ENCODE data around the gene PSPH. TPM values are rescaled to one million over a fixed set of nuclear protein-coding genes. Genes with fewer than 3 reads are reported as not detected.
"Not testable (repeated sequence)": the region's sequence is repeated elsewhere in the genome, so short reads cannot be mapped to it uniquely, and the experiment has no call there.

Gene PSPH
- total and polyA plus RNA-seq, 2 donors (not counting 1 experiment from before 2014, with no cell fraction given): 2.0 to 6.2 TPM

DNA sequence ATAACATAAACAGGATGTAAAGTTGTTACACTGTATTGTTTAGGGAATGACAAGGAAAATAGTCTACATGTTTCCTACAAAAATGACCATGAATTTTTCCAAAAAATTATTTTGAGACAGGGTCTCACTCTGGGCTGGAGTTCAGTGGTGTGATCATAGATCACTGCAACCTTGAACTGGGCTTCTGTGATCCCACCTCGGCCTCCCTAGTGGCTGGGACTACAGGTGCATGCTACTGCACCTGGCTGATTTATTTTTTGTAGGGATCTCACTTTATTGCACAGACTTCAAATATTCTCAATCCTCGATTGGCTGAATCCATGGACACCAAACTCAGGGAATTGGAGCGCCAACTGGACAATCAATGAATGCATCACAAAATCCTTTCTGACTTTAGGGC, 48.4 kb upstream of the PSPH start:
- CTCF ChIA-PET: no interaction called here
- no peak overlapping the region for H3K9ac ChIP-seq (ENCODE audit: low read length)
- no peak overlapping the region for H3K27ac ChIP-seq (ENCODE audit: low read length in 2 of 2)
- intact Hi-C loops (cut with micrococcal nuclease): no loop called here
- H3K9me3 Mint-ChIP-seq (ENCODE audit: insufficient read depth): no peaks in the 10 kb centered on the region
- peaks cover under 1% of the 10 kb centered on the region for H3K79me2 ChIP-seq (ENCODE audit: control insufficient read depth, insufficient read depth, low read length)
- no peaks in the 10 kb centered on the region for H3K27me3 Mint-ChIP-seq
- no peak overlapping the region for H3K27ac Mint-ChIP-seq
- H3K4me2 ChIP-seq (replicated peaks; ENCODE audit: low read depth, low read length, poor library complexity, severe bottlenecking): no peak overlapping the region
- POLR2A ChIA-PET: interaction anchor here (0.7 kb wide), 1 partner anchor 135 kb away, joined by 6 read pairs; no protein-coding TSS in a partner anchor
- H2AFZ ChIP-seq (ENCODE audit: insufficient read depth, low read depth, low read length, poor library complexity, severe bottlenecking): no peak overlapping the region
- no peaks in the 10 kb centered on the region for H3K9me3 ChIP-seq (ENCODE audit: control extremely low read depth in 1 of 3, control insufficient read depth in 2 of 3, insufficient read depth in 1 of 3, low read length in 2 of 3)
- TF ChIP-seq, protein P1, sequence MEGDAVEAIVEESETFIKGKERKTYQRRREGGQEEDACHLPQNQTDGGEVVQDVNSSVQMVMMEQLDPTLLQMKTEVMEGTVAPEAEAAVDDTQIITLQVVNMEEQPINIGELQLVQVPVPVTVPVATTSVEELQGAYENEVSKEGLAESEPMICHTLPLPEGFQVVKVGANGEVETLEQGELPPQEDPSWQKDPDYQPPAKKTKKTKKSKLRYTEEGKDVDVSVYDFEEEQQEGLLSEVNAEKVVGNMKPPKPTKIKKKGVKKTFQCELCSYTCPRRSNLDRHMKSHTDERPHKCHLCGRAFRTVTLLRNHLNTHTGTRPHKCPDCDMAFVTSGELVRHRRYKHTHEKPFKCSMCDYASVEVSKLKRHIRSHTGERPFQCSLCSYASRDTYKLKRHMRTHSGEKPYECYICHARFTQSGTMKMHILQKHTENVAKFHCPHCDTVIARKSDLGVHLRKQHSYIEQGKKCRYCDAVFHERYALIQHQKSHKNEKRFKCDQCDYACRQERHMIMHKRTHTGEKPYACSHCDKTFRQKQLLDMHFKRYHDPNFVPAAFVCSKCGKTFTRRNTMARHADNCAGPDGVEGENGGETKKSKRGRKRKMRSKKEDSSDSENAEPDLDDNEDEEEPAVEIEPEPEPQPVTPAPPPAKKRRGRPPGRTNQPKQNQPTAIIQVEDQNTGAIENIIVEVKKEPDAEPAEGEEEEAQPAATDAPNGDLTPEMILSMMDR (IDR thresholded peaks at IDR 0.05): no peak
- TF ChIP-seq EZH2 (IDR thresholded peaks at IDR 0.05; ENCODE audit: borderline replicate concordance, insufficient read depth, low read depth, low read length, poor library complexity, severe bottlenecking): no peak
- peaks cover 18 to 50% of the 10 kb centered on the region in 2 experiments for H3K36me3 ChIP-seq (replicated peaks in 1 of 2; ENCODE audit: control extremely low read depth in 1 of 2, control insufficient read depth in 1 of 2, extremely low read depth in 1 of 2, insufficient read depth in 2 of 2, low read length in 1 of 2)
- no peak overlapping the region for H3K4me3 ChIP-seq (ENCODE audit: control extremely low read depth in 1 of 5, extremely low read depth in 1 of 5, insufficient read depth in 1 of 5, low read depth in 2 of 5, low read length in 4 of 5)
- peaks cover 7% of the 10 kb centered on the region for H3K4me1 Mint-ChIP-seq
- WGBS (ENCODE audit: insufficient coverage): 97% methylated on average over 2 of the region's 3 CpGs
- H4K20me1 ChIP-seq (ENCODE audit: control insufficient read depth, insufficient read depth, low read length, poor library complexity, severe bottlenecking): no peaks in the 10 kb centered on the region
- DNase-seq: no peak
- no peaks in the 10 kb centered on the region for H3K27me3 ChIP-seq (replicated peaks in 1 of 4; ENCODE audit: control extremely low read depth in 1 of 4, control insufficient read depth in 3 of 4, insufficient read depth in 4 of 4, low read length in 3 of 4)
- H3K4me3 Mint-ChIP-seq: no peak overlapping the region
- H3K4me1 ChIP-seq (ENCODE audit: control insufficient read depth in 2 of 2, insufficient read depth in 2 of 2, low read length in 2 of 2): no peaks in the 10 kb centered on the region
- ATAC-seq (ENCODE audit: low read depth): no peak

DNA sequence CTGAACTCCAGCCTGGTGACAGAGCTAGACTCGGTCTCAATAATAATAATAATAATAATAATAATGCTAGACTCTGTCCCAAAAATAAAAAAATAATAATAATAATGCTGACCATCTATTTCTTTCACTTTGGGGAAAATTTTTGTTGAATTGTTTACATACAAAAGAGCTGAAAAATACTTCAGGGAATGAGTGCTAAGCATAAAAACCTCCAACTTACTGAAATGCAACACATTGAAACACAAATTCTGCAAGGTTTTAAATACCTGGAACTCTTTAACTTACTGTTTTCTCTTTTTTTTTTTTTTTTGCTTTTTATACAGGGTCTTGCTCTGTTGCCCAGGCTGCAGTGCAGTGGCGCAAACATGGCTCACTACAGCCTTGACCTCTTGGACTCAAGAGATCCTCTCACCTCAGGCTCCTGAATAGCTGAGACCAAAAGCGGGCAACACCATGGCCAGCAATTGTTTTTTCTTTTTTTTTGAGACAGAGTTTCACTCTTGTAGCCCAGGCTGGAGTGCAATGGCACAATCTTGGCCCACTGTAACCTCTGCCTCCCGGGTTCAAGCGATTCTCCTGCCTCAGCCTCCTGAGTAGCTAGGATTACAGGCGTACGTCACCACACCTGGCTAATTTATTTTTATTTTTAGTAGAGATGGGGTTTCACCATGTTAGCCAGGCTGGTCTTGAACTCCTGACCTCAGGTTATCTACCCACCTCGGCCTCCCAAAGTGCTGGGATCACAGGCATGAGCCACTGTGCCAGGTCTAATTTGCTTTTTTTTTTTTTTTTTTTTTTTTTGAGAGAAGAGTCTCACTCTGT, 47.2 kb upstream of the PSPH start:
- ChIA-PET POLR2A (interaction anchor here (0.7 kb wide), 1 partner anchor 956 kb away, joined by 3 read pairs; no protein-coding TSS in a partner anchor), CTCF (interaction anchor here (0.9 kb wide), 1 partner anchor 9 kb away, joined by 3 read pairs; no protein-coding TSS in a partner anchor)
- H2AFZ ChIP-seq (ENCODE audit: insufficient read depth, low read depth, low read length, poor library complexity, severe bottlenecking): not testable (repeated sequence)

More for the DNA sequence above, 47.2 kb upstream of the PSPH start:
- H3K27me3 Mint-ChIP-seq; H3K4me3 ChIP-seq (ENCODE audit: control extremely low read depth in 1 of 5, extremely low read depth in 1 of 5, insufficient read depth in 1 of 5, low read depth in 2 of 5, low read length in 4 of 5); H3K9me3 ChIP-seq (ENCODE audit: control extremely low read depth in 1 of 3, control insufficient read depth in 2 of 3, insufficient read depth in 1 of 3, low read length in 2 of 3); intact Hi-C loops (cut with micrococcal nuclease); H3K4me2 ChIP-seq (replicated peaks; ENCODE audit: low read depth, low read length, poor library complexity, severe bottlenecking); H3K4me3 Mint-ChIP-seq; H3K27ac Mint-ChIP-seq; H3K27ac ChIP-seq (ENCODE audit: low read length in 2 of 2); H3K9me3 Mint-ChIP-seq (ENCODE audit: insufficient read depth); DNase-seq; H3K79me2 ChIP-seq (ENCODE audit: control insufficient read depth, insufficient read depth, low read length); H4K20me1 ChIP-seq (ENCODE audit: control insufficient read depth, insufficient read depth, low read length, poor library complexity, severe bottlenecking); ATAC-seq (ENCODE audit: low read depth); H3K4me1 ChIP-seq (ENCODE audit: control insufficient read depth in 2 of 2, insufficient read depth in 2 of 2, low read length in 2 of 2); H3K4me1 Mint-ChIP-seq; H3K9ac ChIP-seq (ENCODE audit: low read length); H3K27me3 ChIP-seq (replicated peaks in 1 of 4; ENCODE audit: control extremely low read depth in 1 of 4, control insufficient read depth in 3 of 4, insufficient read depth in 4 of 4, low read length in 3 of 4): not testable (repeated sequence)
- H3K36me3 ChIP-seq (replicated peaks in 1 of 2; ENCODE audit: control extremely low read depth in 1 of 2, control insufficient read depth in 1 of 2, extremely low read depth in 1 of 2, insufficient read depth in 2 of 2, low read length in 1 of 2): peaks cover 15 to 43% of the 10 kb centered on the region in 2 experiments
- WGBS (ENCODE audit: insufficient coverage): 100% methylated on average over 2 of the region's 8 CpGs
